OCI-LY7 (cell line): ENCODE results near the gene TDRD9. TPM values are rescaled to one million over a fixed set of nuclear protein-coding genes. Genes with fewer than 3 reads are reported as not detected.

Experiments
- BruUV-seq: library from RNA; stranded (reverse); fragments of 400-500 nt; replicated peaks from 2 replicates; lab custom pipeline; 2021; lab: Mats Ljungman, UMichigan
- CTCF ChIA-PET: fragments of 300-600 bp; sonication (Branson Sonifier 250); formaldehyde crosslinking; loops from one replicate; lab custom pipeline; 2022; ENCODE audit warnings: antibody characterized with exemption; ENCODE audit not compliant: unreplicated experiment; lab: Charles Lee
- POLR2A ChIA-PET: fragments of 300-600 bp; sonication (Branson Sonifier 250); formaldehyde crosslinking; loops from one replicate; lab custom pipeline; 2022; ENCODE audit warnings: antibody characterized with exemption; lab: Charles Lee
- DNase-seq: peaks from one replicate; pipeline ENCODE4 v3.0.0-alpha.2; 2015; ENCODE audit warnings: low spot score
- H2AFZ ChIP-seq: fragments of 200-600 bp; sonication (generic), shearing (Covaris generic); 2 replicates; pipeline ENCODE4 v1.6.1; 2014; ENCODE audit warnings: mild to moderate bottlenecking, antibody characterized with exemption, low read length, moderate library complexity
- H3K27ac ChIP-seq: fragments of 200-600 bp; sonication (generic); 2 replicates; pipeline ENCODE4 v1.5.1; 2014; ENCODE audit warnings: mixed run types, low read depth, mild to moderate bottlenecking, moderate library complexity, low read length, inconsistent platforms; ENCODE audit not compliant: poor library complexity, severe bottlenecking
- H3K36me3 ChIP-seq: fragments of 200-600 bp; sonication (generic); 2 replicates; pipeline ENCODE4 v1.6.1; 2014; ENCODE audit warnings: mild to moderate bottlenecking, antibody characterized with exemption, low read length, moderate library complexity, mixed read lengths; ENCODE audit not compliant: insufficient read depth
- H3K4me1 ChIP-seq: fragments of 200-600 bp; sonication (generic); 2 replicates; pipeline ENCODE4 v1.5.1; 2014; ENCODE audit warnings: mild to moderate bottlenecking, low read length; ENCODE audit not compliant: insufficient read depth, poor library complexity, severe bottlenecking
- H3K4me2 ChIP-seq: fragments of 200-600 bp; sonication (generic); 2 replicates; pipeline ENCODE4 v1.6.1; 2014; ENCODE audit warnings: mild to moderate bottlenecking, low read length
- H3K4me3 ChIP-seq: fragments of 200-600 bp; sonication (generic); 2 replicates; pipeline ENCODE4 v1.5.1; 2014; ENCODE audit warnings: mild to moderate bottlenecking, low read depth, low read length; ENCODE audit not compliant: poor library complexity, severe bottlenecking
- H3K79me2 ChIP-seq: fragments of 200-600 bp; sonication (generic); 2 replicates; pipeline ENCODE4 v1.6.1; 2016; ENCODE audit warnings: low read depth, mild to moderate bottlenecking, low read length, moderate library complexity, mixed read lengths; ENCODE audit not compliant: insufficient read depth
- H3K9me2 ChIP-seq: fragments of 200-600 bp; sonication (generic); 2 replicates; pipeline ENCODE4 v1.6.1; 2016; ENCODE audit warnings: mild to moderate bottlenecking, low read length, mixed read lengths; ENCODE audit not compliant: insufficient read depth
- H3K9me3 ChIP-seq: fragments of 200-600 bp; sonication (generic); 2 replicates; pipeline ENCODE4 v1.6.1; 2014; ENCODE audit warnings: mild to moderate bottlenecking, mixed run types, low read length, mixed read lengths
- H4K20me1 ChIP-seq: fragments of 200-600 bp; sonication (generic); 2 replicates; pipeline ENCODE4 v1.6.1; 2014; ENCODE audit warnings: mild to moderate bottlenecking, antibody characterized with exemption, low read length, moderate library complexity, mixed read lengths; ENCODE audit not compliant: insufficient read depth
- CTCF ChIP-seq: fragments of 200-600 bp; sonication (generic); conservative IDR thresholded peaks from 2 replicates; pipeline ENCODE4 v1.5.1; 2014; ENCODE audit warnings: mild to moderate bottlenecking, antibody characterized with exemption, low read length, moderate library complexity, mixed read lengths
- EZH2phosphoT487 ChIP-seq: fragments of 200-600 bp; sonication (generic); IDR thresholded peaks from 2 replicates; pipeline ENCODE4 v1.6.1; 2018; ENCODE audit warnings: low read depth, borderline replicate concordance, mild to moderate bottlenecking, mixed run types, antibody characterized with exemption, low read length, moderate library complexity, mixed read lengths
- intact Hi-C: fragments of 100-400 bp; cut with micrococcal nuclease; formaldehyde crosslinking; loops from one replicate; pipeline ENCODE4 v1.10.0; 2022; ENCODE audit not compliant: unreplicated experiment
- total RNA-seq, 2 experiments: library from RNA; depleted of rRNA in 1 of 2; stranded (reverse); fragments of >200 nt in 1 of 2; shearing (Covaris generic) in 1 of 2; gene quantifications; 2 replicates each; pipeline ENCODE4 v1.2.3, GENCODE V29; 2014 to 2022

Gene TDRD9
- total RNA-seq, 2 experiments from 2014 or later: not detected

- intact Hi-C loops: no loop called here
- H2AFZ ChIP-seq: no peak overlapping the region
- H3K4me2 ChIP-seq: no peak overlapping the region
- DNase-seq: no peak
- H3K9me3 ChIP-seq: no peaks in the 10 kb centered on the region
- TF ChIP-seq CTCF: no peak
- no peak for TF ChIP-seq EZH2phosphoT487
- no peaks in the 10 kb centered on the region for H3K79me2 ChIP-seq
- H3K4me3 ChIP-seq: no peak overlapping the region
- no peaks in the 10 kb centered on the region for H3K4me1 ChIP-seq
- CTCF ChIA-PET: interaction anchor here (1.0 kb wide), 1 partner anchor 73 kb away, joined by 4 read pairs; no protein-coding TSS in a partner anchor
- no peaks in the 10 kb centered on the region for H3K9me2 ChIP-seq
- no peaks in the 10 kb centered on the region for H3K36me3 ChIP-seq
- no peak overlapping the region for H3K27ac ChIP-seq
- no TSS peak for BruUV-seq
- H4K20me1 ChIP-seq: no peaks in the 10 kb centered on the region
- POLR2A ChIA-PET: interaction anchor here (0.5 kb wide), 1 partner anchor 17 kb away, joined by 8 read pairs; no protein-coding TSS in a partner anchor
Measured at GRCh38 chr14:103881268-103882201, 46.7 kb upstream of the TDRD9 start.

DNA sequence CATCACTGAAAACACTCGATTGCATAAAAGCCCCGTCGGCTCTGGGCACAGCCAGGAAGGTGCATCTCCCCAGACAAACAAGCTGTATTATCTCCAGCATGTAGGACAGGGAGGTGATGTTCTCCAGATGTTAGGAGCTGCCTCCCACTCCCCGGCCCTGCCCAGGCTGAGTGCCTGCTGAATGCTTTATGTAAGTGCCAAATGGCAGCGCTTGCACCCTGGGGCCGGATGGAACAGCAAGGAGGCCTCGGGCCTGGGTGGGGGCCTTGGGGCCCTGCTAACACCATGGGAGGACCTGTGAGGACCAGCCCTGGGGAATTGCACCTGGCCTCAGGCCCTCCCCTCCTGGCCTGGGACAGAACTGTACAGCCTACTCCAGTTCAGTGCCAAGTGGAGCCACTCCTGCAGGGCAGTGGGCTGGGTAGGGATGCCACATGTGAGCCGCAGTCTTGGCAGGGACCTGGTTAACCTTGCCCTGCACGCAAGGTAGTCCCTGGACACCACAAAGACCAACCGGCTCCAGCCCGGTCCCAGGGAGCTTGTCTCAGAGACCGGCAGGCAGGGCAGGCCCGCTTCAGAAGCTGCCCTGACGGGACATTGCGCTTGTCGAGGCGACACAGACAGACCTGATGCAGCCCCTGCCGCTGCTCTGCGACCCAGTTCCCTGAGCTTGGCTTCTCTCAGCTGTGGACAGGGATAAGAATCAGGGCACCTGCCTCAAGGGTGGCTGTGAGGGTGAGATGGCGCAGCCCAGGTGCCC lies 45.6 kb upstream of the TDRD9 start:
- DNase-seq: no peak
- Histone ChIP-seq H2AFZ (no peak overlapping the region), H3K4me3 (no peak overlapping the region), H3K4me2 (no peak overlapping the region), H3K9me2 (no peaks in the 10 kb centered on the region), H3K4me1 (no peaks in the 10 kb centered on the region), H3K9me3 (no peaks in the 10 kb centered on the region), H3K27ac (no peak overlapping the region), H4K20me1 (no peaks in the 10 kb centered on the region), H3K36me3 (no peaks in the 10 kb centered on the region), H3K79me2 (no peaks in the 10 kb centered on the region)
- ChIA-PET CTCF (no interaction called here), POLR2A (no interaction called here)
- TF ChIP-seq EZH2phosphoT487 (no peak), CTCF (no peak)
- intact Hi-C loops: no loop called here
- BruUV-seq: no TSS peak
